ENCODE measurements around the gene GPBP1L1.

DNA sequence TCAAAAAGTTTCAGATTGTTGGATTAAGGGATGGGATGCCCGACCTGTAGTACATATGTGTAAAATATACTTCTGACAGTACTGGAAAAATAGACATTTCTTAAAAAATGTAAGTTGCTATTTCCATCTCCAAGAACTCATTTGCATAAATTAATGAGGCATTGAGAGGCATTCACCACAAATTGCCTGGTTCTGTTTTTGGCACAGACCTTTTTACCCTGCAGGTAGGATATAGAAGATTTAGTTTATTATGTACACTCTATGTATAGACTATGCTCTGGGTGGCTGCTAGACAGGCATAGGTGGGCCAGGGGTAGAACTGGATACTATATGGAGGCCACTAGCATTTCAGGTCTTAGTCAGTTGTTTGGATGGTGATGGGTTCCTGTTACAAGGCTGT lies 70.4 kb downstream of the GPBP1L1 start:
- no peak for TF ChIP-seq POLR2A (IDR thresholded peaks at IDR 0.05; ENCODE audit: low read depth, low read length)
- no peak for TF ChIP-seq POLR2AphosphoS5 (IDR thresholded peaks at IDR 0.05; ENCODE audit: low read depth, low read length)
- TF ChIP-seq TAF1 (IDR thresholded peaks at IDR 0.05; ENCODE audit: low read depth, low read length): no peak

All from GM12891 (cell line).